Neural cell (in vitro differentiated cells): ENCODE data around the gene PHLDB2. TPM values are rescaled to one million over a fixed set of nuclear protein-coding genes. Genes with fewer than 3 reads are reported as not detected.

Source experiments
- H2AFZ ChIP-seq: fragments of 200-600, 300-800 bp; sonication (generic), shearing (Covaris generic); 2 replicates; pipeline ENCODE4 v1.6.0; 2014; ENCODE audit warnings: low read depth, mild to moderate bottlenecking, antibody characterized with exemption, low read length, moderate library complexity
- H3F3A ChIP-seq: fragments of 200-600 bp; shearing (Covaris generic); 2 replicates; pipeline ENCODE4 v1.6.1; 2016; ENCODE audit warnings: mild to moderate bottlenecking, moderate library complexity, mixed read lengths, antibody characterized with exemption, low read length; ENCODE audit not compliant: insufficient read depth, poor library complexity, severe bottlenecking
- H3K27ac ChIP-seq: fragments of 200-600, 300-800 bp; sonication (generic), shearing (Covaris generic); 2 replicates; pipeline ENCODE4 v1.5.1; 2014; ENCODE audit warnings: mild to moderate bottlenecking, low read length, moderate library complexity
- H3K27me3 ChIP-seq: fragments of 300-800, 200-600 bp; sonication (generic), shearing (Covaris generic); 2 replicates; pipeline ENCODE4 v1.6.0; 2014; ENCODE audit warnings: mild to moderate bottlenecking, low read depth, low read length, moderate library complexity; ENCODE audit not compliant: insufficient read depth
- H3K36me3 ChIP-seq: fragments of 300-800, 200-600 bp; sonication (generic), shearing (Covaris generic); 2 replicates; pipeline ENCODE4 v1.5.1; 2014; ENCODE audit warnings: mild to moderate bottlenecking, antibody characterized with exemption, low read length, moderate library complexity; ENCODE audit not compliant: insufficient read depth
- H3K4me2 ChIP-seq: fragments of 300-800, 200-600 bp; sonication (generic), shearing (Covaris generic); 2 replicates; pipeline ENCODE4 v1.6.0; 2014; ENCODE audit warnings: mild to moderate bottlenecking, low read length
- H3K4me3 ChIP-seq: fragments of 300-800, 200-600 bp; sonication (generic), shearing (Covaris generic); 2 replicates; pipeline ENCODE4 v1.5.1; 2014; ENCODE audit warnings: mild to moderate bottlenecking, low read length, moderate library complexity
- H3K79me2 ChIP-seq: fragments of 200-600 bp; shearing (Covaris generic); replicated peaks from 2 replicates; pipeline ENCODE4 v1.6.0; 2014; ENCODE audit warnings: mild to moderate bottlenecking, low read length, moderate library complexity; ENCODE audit not compliant: insufficient read depth
- H3K9ac ChIP-seq: fragments of 300-800, 200-600 bp; sonication (generic), shearing (Covaris generic); 2 replicates; pipeline ENCODE4 v1.6.1; 2016; ENCODE audit warnings: mild to moderate bottlenecking, low read length, mixed read lengths
- H3K9me2 ChIP-seq: fragments of 200-600 bp; shearing (Covaris generic); 2 replicates; pipeline ENCODE4 v1.6.1; 2016; ENCODE audit warnings: mild to moderate bottlenecking, low read length, mixed read lengths; ENCODE audit not compliant: insufficient read depth
- H3K9me3 ChIP-seq: fragments of 200-600, 300-800 bp; sonication (generic), shearing (Covaris generic); 2 replicates; pipeline ENCODE4 v1.6.1; 2016; ENCODE audit warnings: mild to moderate bottlenecking, mixed run types, low read length, moderate library complexity, mixed read lengths
- H4K20me1 ChIP-seq: fragments of 200-600 bp; shearing (Covaris generic); 2 replicates; pipeline ENCODE4 v1.6.1; 2016; ENCODE audit warnings: mild to moderate bottlenecking, mixed run types; ENCODE audit not compliant: insufficient read depth
- CTCF ChIP-seq: fragments of 450-650 bp; IDR thresholded peaks from 2 replicates; pipeline ENCODE4 v1.5.1; 2014; ENCODE audit warnings: antibody characterized with exemption, mild to moderate bottlenecking, moderate library complexity; ENCODE audit not compliant: poor library complexity, severe bottlenecking
- EP300 ChIP-seq: fragments of 450-650 bp; conservative IDR thresholded peaks from 2 replicates; pipeline ENCODE4 v1.6.1; 2014; ENCODE audit warnings: antibody characterized with exemption, mild to moderate bottlenecking, moderate library complexity; ENCODE audit not compliant: poor library complexity, severe bottlenecking
- EZH2 ChIP-seq: fragments of 200-600, 300-800 bp; shearing (Covaris generic), sonication (generic); IDR thresholded peaks from 2 replicates; pipeline ENCODE4 v1.6.1; 2014; ENCODE audit warnings: antibody characterized with exemption, low read length, borderline replicate concordance, mild to moderate bottlenecking; ENCODE audit not compliant: insufficient read depth, poor library complexity, severe bottlenecking
- MXI1 ChIP-seq: fragments of 450-650 bp; conservative IDR thresholded peaks from 2 replicates; pipeline ENCODE4 v1.6.1; 2014; ENCODE audit warnings: antibody characterized with exemption, mild to moderate bottlenecking; ENCODE audit not compliant: poor library complexity, severe bottlenecking
- POLR2AphosphoS5 ChIP-seq: IDR thresholded peaks from 2 replicates; pipeline ENCODE4 v1.6.1; 2012
- RAD21 ChIP-seq: fragments of 450-650 bp; conservative IDR thresholded peaks from 2 replicates; pipeline ENCODE4 v1.6.1; 2014; ENCODE audit warnings: antibody characterized with exemption, mild to moderate bottlenecking, moderate library complexity
- REST ChIP-seq: IDR thresholded peaks from 2 replicates; pipeline ENCODE4 v1.6.1; 2012; ENCODE audit warnings: borderline replicate concordance
- SMC3 ChIP-seq: fragments of 450-650 bp; conservative IDR thresholded peaks from 2 replicates; pipeline ENCODE4 v1.6.1; 2014; ENCODE audit warnings: antibody characterized with exemption, mild to moderate bottlenecking, moderate library complexity; ENCODE audit not compliant: poor library complexity
- TAF1 ChIP-seq: IDR thresholded peaks from 2 replicates; pipeline ENCODE4 v1.6.1; 2012; ENCODE audit warnings: low read depth
- polyA minus RNA-seq: library from RNA; depleted of rRNA, polyadenylated mRNA; stranded (reverse); fragments of >200 nt; gene quantifications from 2 replicates; pipeline ENCODE4 v1.2.3, GENCODE V29; 2014
- polyA plus RNA-seq: library from polyadenylated mRNA; depleted of rRNA; stranded (reverse); fragments of >200 nt; gene quantifications from 2 replicates; pipeline ENCODE4 v1.2.3, GENCODE V29; 2014

The PHLDB2 gene
- polyA plus RNA-seq (1.4 and 2.4 TPM in 2 replicates), polyA minus RNA-seq (1.9 and 2.5 TPM in 2 replicates)

GRCh38 chr3:111859061-111859973 is at the start of gene PHLDB2:
Gene PHLDB2, plus strand, starts transcription at chr3:111859265. Its CDS starts 24,813 bp downstream, at chr3:111884078.
- Histone ChIP-seq H3K4me2 (peak within 1 kb of the TSS; percentile 12), H3K27me3 (peaks cover 29% of the 10 kb centered on the region), H3K27ac (no peak within 1 kb of the TSS)

GRCh38 chr3:111810909-111811308 is 48.2 kb upstream of the PHLDB2 start:
- TF ChIP-seq TAF1 (no peak), SMC3 (no peak), EZH2 (no peak), EP300 (no peak)
- Histone ChIP-seq H3K79me2 (no peaks in the 10 kb centered on the region), H3K27me3 (no peaks in the 10 kb centered on the region), H3K4me3 (no peak overlapping the region), H3K4me2 (no peak overlapping the region), H2AFZ (no peak overlapping the region), H4K20me1 (no peaks in the 10 kb centered on the region), H3K36me3 (no peaks in the 10 kb centered on the region), H3K9me2 (no peaks in the 10 kb centered on the region), H3F3A (no peaks in the 10 kb centered on the region), H3K9ac (no peak overlapping the region), H3K9me3 (no peaks in the 10 kb centered on the region), H3K27ac (no peak overlapping the region)

More at GRCh38 chr3:111859061-111859973, at the start of gene PHLDB2:
- no peaks in the 10 kb centered on the region for H3K36me3 ChIP-seq
- no peaks in the 10 kb centered on the region for H4K20me1 ChIP-seq
- peaks cover 5% of the 10 kb centered on the region for H3F3A ChIP-seq
- H3K9me3 ChIP-seq = no peaks in the 10 kb centered on the region
- TF ChIP-seq EZH2 = no peak
- peak; percentile 22 for TF ChIP-seq CTCF
- H3K79me2 ChIP-seq = no peaks in the 10 kb centered on the region
- peak within 1 kb of the TSS; percentile 11 for H2AFZ ChIP-seq
- H3K9me2 ChIP-seq = no peaks in the 10 kb centered on the region
- H3K9ac ChIP-seq = peak within 1 kb of the TSS; percentile 38
- peak within 1 kb of the TSS; percentile 86 for H3K4me3 ChIP-seq

GRCh38 chr3:111811811-111812210 is 47.3 kb upstream of the PHLDB2 start:
- Histone ChIP-seq H3K9ac (no peak overlapping the region), H3K36me3 (no peaks in the 10 kb centered on the region), H3K27ac (no peak overlapping the region), H3K79me2 (no peaks in the 10 kb centered on the region), H3K4me3 (no peak overlapping the region), H3K9me3 (no peaks in the 10 kb centered on the region), H3K9me2 (no peaks in the 10 kb centered on the region), H3K27me3 (no peaks in the 10 kb centered on the region), H2AFZ (no peak overlapping the region), H4K20me1 (no peaks in the 10 kb centered on the region), H3K4me2 (no peak overlapping the region), H3F3A (no peaks in the 10 kb centered on the region)
- TF ChIP-seq MXI1 (no peak), SMC3 (no peak), REST (no peak), POLR2AphosphoS5 (no peak), TAF1 (no peak), EZH2 (no peak), RAD21 (no peak), CTCF (no peak), EP300 (no peak)
